K562 (cell line): ENCODE results near the gene CCL5.

Experiments
- ATF3 ChIP-seq, 2 experiments: fragments of 450-650 bp in 1 of 2; sonication (generic) in 1 of 2; formaldehyde crosslinking in 1 of 2; IDR thresholded peaks in 1 of 2; conservative IDR thresholded peaks in 1 of 2; 2 replicates each; pipeline versions ENCODE4 v1.6.1 to v1.8.1; 2016 to 2023; ENCODE audit warnings: mild to moderate bottlenecking in 2 of 2, moderate library complexity in 2 of 2, inconsistent platforms in 1 of 2, missing genetic modification reagents in 1 of 2
- FUS ChIP-seq: fragments of 200-400 bp; formaldehyde crosslinking; optimal IDR thresholded peaks from 2 replicates; pipeline ENCODE3; 2017; ENCODE audit warnings: low read depth, low read length
- PATZ1 ChIP-seq: fragments of 250-450 bp; sonication (Bioruptor Pico); IDR thresholded peaks from 2 replicates; pipeline ENCODE4 v1.5.0; 2020; ENCODE audit warnings: mild to moderate bottlenecking, borderline replicate concordance
- POLR2A ChIP-seq: fragments of 450-650 bp; conservative IDR thresholded peaks from 2 replicates; pipeline ENCODE4 v1.6.1; 2016
- SIN3A ChIP-seq, 2 experiments: fragments of 150-350 bp in 1 of 2; IDR thresholded peaks; 2 replicates each; pipeline ENCODE4 v1.6.1; 2011 to 2016; ENCODE audit warnings: borderline replicate concordance in 2 of 2, low read depth in 2 of 2, low read length in 2 of 2, mild to moderate bottlenecking in 2 of 2, moderate library complexity in 2 of 2; ENCODE audit not compliant: control insufficient read depth in 1 of 2
- SMC3 ChIP-seq: conservative IDR thresholded peaks from 2 replicates; pipeline ENCODE4 v1.6.1; 2011; ENCODE audit warnings: low read depth, low read length, improper control_type of control experiment; ENCODE audit not compliant: insufficient read depth
- ZNF707 ChIP-seq: fragments of 250-450 bp; sonication (Bioruptor Pico); conservative IDR thresholded peaks from 2 replicates; pipeline ENCODE4 v1.8.0; 2022; ENCODE audit warnings: inconsistent platforms, mild to moderate bottlenecking, moderate library complexity
- ZNF75A ChIP-seq: fragments of 450-650 bp; formaldehyde crosslinking; IDR thresholded peaks from 2 replicates; pipeline ENCODE4 v1.4.0; 2020; ENCODE audit warnings: mild to moderate bottlenecking

- TF ChIP-seq SMC3 = no peak
- no peak for TF ChIP-seq SIN3A (IDR thresholded peaks at IDR 0.05; ENCODE audit: borderline replicate concordance in 2 of 2, control insufficient read depth in 1 of 2, low read depth in 2 of 2, low read length in 2 of 2)
- TF ChIP-seq ATF3 (IDR thresholded peaks at IDR 0.05) = no peak
- TF ChIP-seq ATF3 (CRISPR knock-in tag; conservative IDR thresholded peaks at IDR 0.05) = no peak
- TF ChIP-seq POLR2A = no peak
- no peak for TF ChIP-seq ZNF707 (CRISPR knock-in tag)
- TF ChIP-seq PATZ1 (CRISPR knock-in tag) = no peak
- no peak for TF ChIP-seq FUS
- no peak for TF ChIP-seq ZNF75A
These were observed 43.5 kb upstream of the CCL5 start for GRCh38 chr17:35923609-35924114.
